AG08395 (cell line): ENCODE measurements around the gene ADK.

Source experiments
- DNase-seq: peaks from one replicate; pipeline ENCODE4 v3.0.0; 2012; ENCODE audit warnings: mixed read lengths, low spot score

ADK gene

GRCh38 chr10:74361678-74362077 is 210.7 kb downstream of the ADK start:
- no peak for DNase-seq

- peak; percentile 2 for DNase-seq
Observed at GRCh38 chr10:74363727-74364126, 212.7 kb downstream of the ADK start.

GRCh38 chr10:74365109-74365508 is 214.1 kb downstream of the ADK start:
- DNase-seq, result no peak

- DNase-seq, result no peak
Observed at GRCh38 chr10:74371696-74372095, 220.7 kb downstream of the ADK start.

GRCh38 chr10:74373059-74373458 is 222.0 kb downstream of the ADK start:
- no peak for DNase-seq

- DNase-seq, result no peak
Observed at GRCh38 chr10:74377476-74377875, 226.5 kb downstream of the ADK start.

- no peak for DNase-seq
Observed at GRCh38 chr10:74379474-74379873, 228.5 kb downstream of the ADK start.

- no peak for DNase-seq
Observed at GRCh38 chr10:74380795-74381194, 229.8 kb downstream of the ADK start.

GRCh38 chr10:74381291-74381853 is 230.4 kb downstream of the ADK start:
- no peak for DNase-seq

GRCh38 chr10:74382663-74383062 is 231.6 kb downstream of the ADK start:
- DNase-seq, result no peak

GRCh38 chr10:74383642-74384041 is 232.6 kb downstream of the ADK start:
- no peak for DNase-seq

GRCh38 chr10:74384615-74385183 is 233.7 kb downstream of the ADK start:
- no peak for DNase-seq

GRCh38 chr10:74388801-74389200 is 237.8 kb downstream of the ADK start:
- no peak for DNase-seq

- DNase-seq, result no peak
Observed at GRCh38 chr10:74391786-74392185, 240.8 kb downstream of the ADK start.

- no peak for DNase-seq
Observed at GRCh38 chr10:74394416-74394969, 243.5 kb downstream of the ADK start.

GRCh38 chr10:74400186-74400585 is 249.2 kb downstream of the ADK start:
- DNase-seq, result no peak

GRCh38 chr10:74406006-74406405 is 255.0 kb downstream of the ADK start:
- no peak for DNase-seq

GRCh38 chr10:74415146-74415839 is 264.3 kb downstream of the ADK start:
- no peak for DNase-seq

- no peak for DNase-seq
Observed at GRCh38 chr10:74417397-74417796, 266.4 kb downstream of the ADK start.

- DNase-seq, result peak; percentile 9
Observed at GRCh38 chr10:74418285-74418872, 267.4 kb downstream of the ADK start.

- DNase-seq, result no peak
Observed at GRCh38 chr10:74419491-74419951, 268.5 kb downstream of the ADK start.

GRCh38 chr10:74419958-74420375 is 268.9 kb downstream of the ADK start:
- DNase-seq, result peak; percentile 23

GRCh38 chr10:74424565-74424964 is 273.5 kb downstream of the ADK start:
- DNase-seq, result no peak
